Endothelial cell of umbilical vein (primary cell): Measurements from ENCODE around the gene UBE2QL1. TPM values are rescaled to one million over a fixed set of nuclear protein-coding genes. Genes with fewer than 3 reads are reported as not detected.

Experiments
- BruUV-seq: library from RNA; stranded (reverse); fragments of 400-500 nt; replicated peaks from 2 replicates; lab custom pipeline; 2021; lab: Mats Ljungman, UMichigan
- CTCF ChIA-PET: fragments of 300-600, 350-600 bp; sonication (Branson Sonifier 250); formaldehyde crosslinking; loops from one replicate; lab custom pipeline; 2021; ENCODE audit warnings: antibody characterized with exemption, inconsistent platforms; lab: Charles Lee
- POLR2A ChIA-PET: fragments of 300-600, 350-600 bp; sonication (Branson Sonifier 250); formaldehyde crosslinking; loops from one replicate; lab custom pipeline; 2021; ENCODE audit warnings: antibody characterized with exemption, inconsistent platforms; lab: Charles Lee
- DNase-seq: peaks from one replicate; pipeline ENCODE4 v3.0.0-alpha.2; 2011; ENCODE audit warnings: low read depth, low spot score
- FAIRE-seq: peaks from 2 replicates; lab custom pipeline; 2011; peaks lifted over from hg19 to GRCh38; lab: Jason Lieb, UNC
- H2AFZ ChIP-seq: 2 replicates; pipeline ENCODE4 v1.6.0; 2012; ENCODE audit warnings: low read depth, low read length, control low read depth, inconsistent platforms
- H3K27ac ChIP-seq: 2 replicates; pipeline ENCODE4 v1.5.1; 2011; ENCODE audit warnings: low read depth, mild to moderate bottlenecking, control low read depth, low read length, moderate library complexity; ENCODE audit not compliant: insufficient read depth
- H3K27me3 ChIP-seq, 2 experiments: 2 replicates each; pipeline versions ENCODE4 v1.6.0 to v1.6.1; 2011; ENCODE audit warnings: low read length in 2 of 2, mixed read lengths in 1 of 2; ENCODE audit not compliant: control insufficient read depth in 2 of 2, insufficient read depth in 2 of 2
- H3K36me3 ChIP-seq, 2 experiments: 2 replicates in 1 of 2; 3 replicates in 1 of 2; pipeline ENCODE4 v1.5.1; 2011; ENCODE audit warnings: low read length in 2 of 2, mild to moderate bottlenecking in 1 of 2, moderate library complexity in 1 of 2; ENCODE audit not compliant: control insufficient read depth in 2 of 2, insufficient read depth in 2 of 2; ENCODE audit errors: extremely low read depth in 1 of 2
- H3K4me1 ChIP-seq: 3 replicates; pipeline ENCODE4 v1.5.1; 2011; ENCODE audit warnings: mild to moderate bottlenecking, low read length; ENCODE audit not compliant: control insufficient read depth, insufficient read depth; ENCODE audit errors: extremely low read depth
- H3K4me2 ChIP-seq: 2 replicates; pipeline ENCODE4 v1.6.1; 2011; ENCODE audit warnings: low read length, control low read depth, mixed read lengths; ENCODE audit not compliant: insufficient read depth
- H3K4me3 ChIP-seq, 3 experiments: fragments of 200-600 bp in 1 of 3; sonication (generic), shearing (Covaris generic) in 1 of 3; replicated peaks in 1 of 3; 2 replicates each; pipeline ENCODE4 v1.5.1; 2011 to 2016; ENCODE audit warnings: control low read depth in 3 of 3, low read length in 3 of 3, mild to moderate bottlenecking in 2 of 3, inconsistent platforms in 1 of 3, low read depth in 1 of 3, moderate library complexity in 1 of 3; ENCODE audit not compliant: insufficient read depth in 1 of 3
- H3K79me2 ChIP-seq: 2 replicates; pipeline ENCODE4 v1.6.0; 2012; ENCODE audit warnings: low read length, inconsistent platforms; ENCODE audit not compliant: control insufficient read depth, insufficient read depth
- H3K9ac ChIP-seq: replicated peaks from 2 replicates; pipeline ENCODE3; 2011; ENCODE audit warnings: low read length, control low read depth; ENCODE audit not compliant: insufficient read depth; ENCODE audit errors: extremely low read depth
- H3K9me1 ChIP-seq: replicated peaks from 3 replicates; pipeline ENCODE4 v1.6.0; 2011; ENCODE audit warnings: mild to moderate bottlenecking, low read length; ENCODE audit not compliant: control insufficient read depth, insufficient read depth; ENCODE audit errors: extremely low read depth
- H3K9me3 ChIP-seq: replicated peaks from 2 replicates; pipeline ENCODE4 v1.5.1; 2012; ENCODE audit warnings: low read length, inconsistent platforms; ENCODE audit not compliant: control insufficient read depth, insufficient read depth
- H4K20me1 ChIP-seq: replicated peaks from 2 replicates; pipeline ENCODE3; 2011; ENCODE audit warnings: mild to moderate bottlenecking, low read length; ENCODE audit not compliant: control insufficient read depth, insufficient read depth; ENCODE audit errors: extremely low read depth
- CTCF ChIP-seq, 2 donors: IDR thresholded peaks; 1 replicate in 1 of 2; 2 replicates in 1 of 2; pipeline ENCODE4 v1.5.1; 2011; ENCODE audit warnings: low read length in 2 of 2, mild to moderate bottlenecking in 2 of 2, moderate library complexity in 2 of 2, control low read depth in 1 of 2, inconsistent platforms in 1 of 2, low read depth in 1 of 2; ENCODE audit not compliant: insufficient read depth in 1 of 2; ENCODE audit errors: extremely low read depth in 1 of 2
- EZH2 ChIP-seq: IDR thresholded peaks from 2 replicates; pipeline ENCODE4 v1.6.1; 2012; ENCODE audit warnings: borderline replicate concordance, low read depth, mild to moderate bottlenecking, moderate library complexity, low read length, inconsistent platforms; ENCODE audit not compliant: severe bottlenecking
- FOS ChIP-seq: IDR thresholded peaks from 2 replicates; pipeline ENCODE4 v1.6.1; 2011; ENCODE audit warnings: mild to moderate bottlenecking, low read length, moderate library complexity, borderline replicate concordance; ENCODE audit not compliant: insufficient read depth
- GATA2 ChIP-seq: IDR thresholded peaks from 2 replicates; pipeline ENCODE4 v1.7.0; 2011; ENCODE audit warnings: low read depth, mild to moderate bottlenecking, moderate library complexity, mixed read lengths, low read length; ENCODE audit not compliant: insufficient read length, insufficient read depth
- JUN ChIP-seq: IDR thresholded peaks from 2 replicates; pipeline ENCODE4 v1.6.1; 2011; ENCODE audit warnings: borderline replicate concordance, low read depth; ENCODE audit not compliant: insufficient read length, insufficient read depth
- MAX ChIP-seq: IDR thresholded peaks from 2 replicates; pipeline ENCODE4 v1.6.1; 2011; ENCODE audit not compliant: insufficient read depth, insufficient read length
- MYC ChIP-seq: IDR thresholded peaks from one replicate; pipeline ENCODE4 v1.6.1; 2011; ENCODE audit warnings: mild to moderate bottlenecking, low read depth, low read length
- POLR2A ChIP-seq: IDR thresholded peaks from 2 replicates; pipeline ENCODE4 v1.6.1; 2012; ENCODE audit warnings: low read depth, mild to moderate bottlenecking, control low read depth, low read length
- POLR2AphosphoS5 ChIP-seq: IDR thresholded peaks from 2 replicates; pipeline ENCODE4 v1.6.1; 2012; ENCODE audit warnings: low read depth, mild to moderate bottlenecking, control low read depth, low read length, moderate library complexity; ENCODE audit not compliant: insufficient read depth
- dilution Hi-C: fragments of 300-500 bp; cut with MboI; formaldehyde crosslinking; loops from one replicate; pipeline ENCODE4 v1.15.0; 2019; ENCODE audit warnings: low sequenced_read_pairs; ENCODE audit not compliant: extremely low pct_ligation_motif_present
- intact Hi-C: fragments of 100-400 bp; cut with micrococcal nuclease; formaldehyde crosslinking; loops from one replicate; pipeline ENCODE4 v1.10.0; 2022
- polyA plus RNA-seq, 4 experiments: library from polyadenylated mRNA; depleted of rRNA in 3 of 4; stranded (reverse) in 3 of 4; unstranded in 1 of 4; fragments of >200 nt; gene quantifications; 2 replicates each; pipeline versions ENCODE4 v1.2.1 to v1.2.3, GENCODE V29; 2011 to 2012; ENCODE audit warnings: missing spikeins in 1 of 4
- total RNA-seq: library from RNA; stranded (reverse); gene quantifications from 2 replicates; pipeline ENCODE4 v1.2.3, GENCODE V29; 2021

Gene UBE2QL1
- total and polyA plus RNA-seq, 2 donors (not counting 3 experiments of a cell fraction or from before 2014, with no cell fraction given): 0.04 to 0.15 TPM

GRCh38 chr5:6403416-6403815 is 45.2 kb upstream of the UBE2QL1 start:
- Histone ChIP-seq H3K4me2 (no peak overlapping the region), H3K4me1 (no peaks in the 10 kb centered on the region), H3K9me3 (no peaks in the 10 kb centered on the region), H2AFZ (no peak overlapping the region), H3K4me3 (no peak overlapping the region), H3K36me3 (no peaks in the 10 kb centered on the region), H4K20me1 (no peaks in the 10 kb centered on the region), H3K9me1 (no peaks in the 10 kb centered on the region), H3K27me3 (no peaks in the 10 kb centered on the region), H3K79me2 (no peaks in the 10 kb centered on the region), H3K27ac (no peak overlapping the region), H3K9ac (no peak overlapping the region)
- DNase-seq (no peak), FAIRE-seq (no peak)
- TF ChIP-seq EZH2 (no peak), POLR2AphosphoS5 (no peak), CTCF (IDR thresholded peaks at IDR 0.05; ENCODE audit: extremely low read depth in 1 of 2, insufficient read depth in 1 of 2, low read depth in 1 of 2, low read length in 2 of 2) (no peak), MYC (no peak), JUN (no peak), POLR2A (no peak), MAX (no peak), FOS (no peak), GATA2 (no peak)
- ChIA-PET CTCF (no interaction called here), POLR2A (no interaction called here)
- dilution Hi-C loops: no loop called here
- intact Hi-C loops: no loop called here
- BruUV-seq: no TSS peak
